Measurements from ENCODE around the gene MAPRE3. TPM values are rescaled to one million over a fixed set of nuclear protein-coding genes. Genes with fewer than 3 reads are reported as not detected.

MAPRE3 gene
- total and polyA plus RNA-seq, 9 of the 15 experiments (the other 6 are each of a cell fraction or from before 2014, with no cell fraction given) = 0.70 to 43.2 (median 12.6) TPM

GRCh38 chr2:27024812-27025211 is 54.4 kb downstream of the MAPRE3 start:
- in situ Hi-C loops (cut with MboI) (loop anchor here (5.0 kb wide), 1 partner anchor 183 kb away; no protein-coding TSS in a partner anchor), intact Hi-C loops (cut with micrococcal nuclease) (no loop called here)
- Histone ChIP-seq H2AFZ (ENCODE audit: low read depth, low read length) (no peak overlapping the region), H3K79me2 (ENCODE audit: control insufficient read depth, insufficient read depth, low read length) (peaks cover 17% of the 10 kb centered on the region), H3K4me2 (ENCODE audit: insufficient read depth, low read length) (no peak overlapping the region), H3K36me3 (ENCODE audit: control insufficient read depth, insufficient read depth, low read length) (peaks cover 79% of the 10 kb centered on the region), H3K4me3 (no peak overlapping the region), H3K27me3 (ENCODE audit: control insufficient read depth in 2 of 2, insufficient read depth in 2 of 2, low read length in 2 of 2) (no peaks in the 10 kb centered on the region), H3K27ac (ENCODE audit: extremely low read depth, low read depth, low read length) (no peak overlapping the region), H3K4me1 (replicated peaks in 1 of 2; ENCODE audit: control insufficient read depth in 2 of 2, insufficient read depth in 2 of 2, low read length in 2 of 2) (peaks cover 22 to 44% of the 10 kb centered on the region in 2 experiments), H4K20me1 (replicated peaks; ENCODE audit: control insufficient read depth, insufficient read depth, low read length) (0 out of 2 replicates have a peak, but pooled peaks cover 7% of the 10 kb centered on the region), H3K9me3 (replicated peaks; ENCODE audit: control insufficient read depth, insufficient read depth, low read depth, low read length) (no peaks in the 10 kb centered on the region), H3K9ac (ENCODE audit: insufficient read depth in 1 of 2, low read depth in 2 of 2, low read length in 2 of 2) (no peak overlapping the region; a peak in 1 of 4 replicates), H3K9me1 (ENCODE audit: control insufficient read depth, insufficient read depth, low read length) (no peaks in the 10 kb centered on the region)
- FAIRE-seq (no peak), DNase-seq (ENCODE audit: extremely low read depth in 1 of 4, low spot score in 3 of 4) (no peak), ATAC-seq (peak; percentile 29)
- ChIA-PET CTCF (ENCODE audit: low intra/inter-chr PET ratio) (no interaction called here), POLR2A (interaction anchor here (0.6 to 1.5 kb wide), 9 partner anchors 8 to 576 kb away, joined by 3 to 6 read pairs (median 3); no protein-coding TSS in a partner anchor)
- TF ChIP-seq RBM22 (IDR thresholded peaks at IDR 0.05; ENCODE audit: low read depth, low read length, poor library complexity, severe bottlenecking) (peak; percentile 66), TEAD4 (IDR thresholded peaks at IDR 0.05; ENCODE audit: low read length) (no peak), TEAD4 (CRISPR knock-in tag; IDR thresholded peaks at IDR 0.05; ENCODE audit: borderline replicate concordance) (no peak), RAD21 (CRISPR knock-in tag; conservative IDR thresholded peaks at IDR 0.05 in 1 of 2, IDR thresholded peaks at IDR 0.05 in 1 of 2) (peak in 1 of 2 experiments; percentile 26; a peak in 2 of 4 replicates), EZH2 (IDR thresholded peaks at IDR 0.05; ENCODE audit: borderline replicate concordance, low read depth, low read length) (no peak), POLR2G (IDR thresholded peaks at IDR 0.05; ENCODE audit: low read depth, low read length) (peak; percentile 58), SMAD4 (CRISPR knock-in tag; conservative IDR thresholded peaks at IDR 0.05) (no peak), FIP1L1 (IDR thresholded peaks at IDR 0.05; ENCODE audit: low read depth, low read length, poor library complexity, severe bottlenecking) (no peak), POLR2A (conservative IDR thresholded peaks at IDR 0.05) (0 out of 2 replicates have a peak, but pooled peaks have one; percentile 11)
- TF ChIP-seq, protein P1, sequence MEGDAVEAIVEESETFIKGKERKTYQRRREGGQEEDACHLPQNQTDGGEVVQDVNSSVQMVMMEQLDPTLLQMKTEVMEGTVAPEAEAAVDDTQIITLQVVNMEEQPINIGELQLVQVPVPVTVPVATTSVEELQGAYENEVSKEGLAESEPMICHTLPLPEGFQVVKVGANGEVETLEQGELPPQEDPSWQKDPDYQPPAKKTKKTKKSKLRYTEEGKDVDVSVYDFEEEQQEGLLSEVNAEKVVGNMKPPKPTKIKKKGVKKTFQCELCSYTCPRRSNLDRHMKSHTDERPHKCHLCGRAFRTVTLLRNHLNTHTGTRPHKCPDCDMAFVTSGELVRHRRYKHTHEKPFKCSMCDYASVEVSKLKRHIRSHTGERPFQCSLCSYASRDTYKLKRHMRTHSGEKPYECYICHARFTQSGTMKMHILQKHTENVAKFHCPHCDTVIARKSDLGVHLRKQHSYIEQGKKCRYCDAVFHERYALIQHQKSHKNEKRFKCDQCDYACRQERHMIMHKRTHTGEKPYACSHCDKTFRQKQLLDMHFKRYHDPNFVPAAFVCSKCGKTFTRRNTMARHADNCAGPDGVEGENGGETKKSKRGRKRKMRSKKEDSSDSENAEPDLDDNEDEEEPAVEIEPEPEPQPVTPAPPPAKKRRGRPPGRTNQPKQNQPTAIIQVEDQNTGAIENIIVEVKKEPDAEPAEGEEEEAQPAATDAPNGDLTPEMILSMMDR (IDR thresholded peaks at IDR 0.05 in 2 of 3, conservative IDR thresholded peaks at IDR 0.05 in 1 of 3; ENCODE audit: insufficient read depth in 2 of 3, low read depth in 1 of 3, low read length in 3 of 3) = peak; percentile 15 to 20 (median 16); a peak in 2 of 6 replicates
- TF ChIP-seq, protein P2, sequence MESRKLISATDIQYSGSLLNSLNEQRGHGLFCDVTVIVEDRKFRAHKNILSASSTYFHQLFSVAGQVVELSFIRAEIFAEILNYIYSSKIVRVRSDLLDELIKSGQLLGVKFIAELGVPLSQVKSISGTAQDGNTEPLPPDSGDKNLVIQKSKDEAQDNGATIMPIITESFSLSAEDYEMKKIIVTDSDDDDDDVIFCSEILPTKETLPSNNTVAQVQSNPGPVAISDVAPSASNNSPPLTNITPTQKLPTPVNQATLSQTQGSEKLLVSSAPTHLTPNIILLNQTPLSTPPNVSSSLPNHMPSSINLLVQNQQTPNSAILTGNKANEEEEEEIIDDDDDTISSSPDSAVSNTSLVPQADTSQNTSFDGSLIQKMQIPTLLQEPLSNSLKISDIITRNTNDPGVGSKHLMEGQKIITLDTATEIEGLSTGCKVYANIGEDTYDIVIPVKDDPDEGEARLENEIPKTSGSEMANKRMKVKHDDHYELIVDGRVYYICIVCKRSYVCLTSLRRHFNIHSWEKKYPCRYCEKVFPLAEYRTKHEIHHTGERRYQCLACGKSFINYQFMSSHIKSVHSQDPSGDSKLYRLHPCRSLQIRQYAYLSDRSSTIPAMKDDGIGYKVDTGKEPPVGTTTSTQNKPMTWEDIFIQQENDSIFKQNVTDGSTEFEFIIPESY (CRISPR knock-in tag; IDR thresholded peaks at IDR 0.05) = peak; percentile 97
- 89% methylated on average over 10 of the region's 12 CpGs for WGBS (ENCODE audit: insufficient coverage, low coverage, missing lambda C conversion rate)
- no TSS peak for BruUV-seq (replicated peaks)

Data from K562 (cell line).